Measurements from ENCODE around the gene RALGPS1.

Gene RALGPS1

GRCh38 chr9:127022913-127023660, 108.5 kb downstream of the RALGPS1 start:
- Histone ChIP-seq H3K9ac (ENCODE audit: low read depth, low read length) (no peak overlapping the region), H3K4me1 (ENCODE audit: insufficient read depth, low read length) (0 out of 2 replicates have a peak, but pooled peaks cover 3% of the 10 kb centered on the region), H3K36me3 (ENCODE audit: insufficient read depth, low read length) (no peaks in the 10 kb centered on the region), H3K9me3 (ENCODE audit: control insufficient read depth, insufficient read depth, low read length) (no peaks in the 10 kb centered on the region)

DNA sequence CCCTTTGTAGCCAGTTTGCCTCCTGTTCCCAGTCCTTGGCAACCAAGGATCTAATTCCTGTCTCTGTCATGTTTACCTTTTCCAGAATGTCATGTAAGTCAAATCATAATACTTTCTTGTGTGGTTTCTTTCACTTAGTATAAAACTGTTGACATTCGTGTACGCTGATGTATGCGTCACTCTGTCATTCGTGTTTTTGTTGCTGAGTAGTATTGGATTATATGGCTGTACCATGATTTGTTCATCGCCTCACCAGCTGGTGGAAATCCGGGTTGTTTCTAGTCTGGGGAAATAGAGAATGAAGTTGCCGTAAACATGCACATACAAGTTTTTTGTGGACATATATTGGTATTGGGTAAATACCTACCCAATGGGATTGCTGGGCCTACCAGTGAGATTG, 110.5 kb downstream of the RALGPS1 start:
- no peaks in the 10 kb centered on the region for H3K36me3 ChIP-seq (ENCODE audit: insufficient read depth, low read length)
- no peak overlapping the region for H3K9ac ChIP-seq (ENCODE audit: low read depth, low read length)

DNA sequence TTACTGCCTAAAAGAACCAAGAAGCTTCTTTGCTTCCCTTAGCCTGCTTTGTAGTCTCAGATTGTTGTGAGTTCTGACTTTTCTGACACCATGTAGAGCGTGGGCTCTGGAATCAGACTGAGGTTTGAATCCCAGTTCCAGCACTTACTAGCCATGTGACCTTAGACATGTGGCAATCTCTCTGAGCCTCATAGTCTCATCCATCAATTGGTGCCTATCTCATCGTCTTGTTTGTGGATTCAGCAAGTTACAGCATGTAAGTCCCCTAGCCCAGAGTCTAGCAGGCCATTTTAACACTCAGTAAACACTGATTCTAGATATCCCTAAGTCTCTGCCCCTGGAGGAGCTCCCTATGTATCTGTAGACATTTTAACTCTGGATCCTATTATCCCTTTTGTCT, 113.1 kb downstream of the RALGPS1 start:
- Histone ChIP-seq H3K36me3 (ENCODE audit: insufficient read depth, low read length) (no peaks in the 10 kb centered on the region), H3K9me3 (ENCODE audit: control insufficient read depth, insufficient read depth, low read length) (no peaks in the 10 kb centered on the region), H3K4me1 (ENCODE audit: insufficient read depth, low read length) (0 out of 2 replicates have a peak, but pooled peaks cover 3% of the 10 kb centered on the region)

More for the DNA sequence above, 110.5 kb downstream of the RALGPS1 start:
- Histone ChIP-seq H3K4me1 (ENCODE audit: insufficient read depth, low read length) (0 out of 2 replicates have a peak, but pooled peaks cover 3% of the 10 kb centered on the region), H3K9me3 (ENCODE audit: control insufficient read depth, insufficient read depth, low read length) (no peaks in the 10 kb centered on the region)

GRCh38 chr9:127029548-127029947, 115.0 kb downstream of the RALGPS1 start:
- Histone ChIP-seq H3K9me3 (ENCODE audit: control insufficient read depth, insufficient read depth, low read length) (no peaks in the 10 kb centered on the region), H3K36me3 (ENCODE audit: insufficient read depth, low read length) (no peaks in the 10 kb centered on the region), H3K4me1 (ENCODE audit: insufficient read depth, low read length) (0 out of 2 replicates have a peak, but pooled peaks cover 3% of the 10 kb centered on the region), H3K9ac (ENCODE audit: low read depth, low read length) (no peak overlapping the region)

More for the DNA sequence above, 113.1 kb downstream of the RALGPS1 start:
- no peak overlapping the region for H3K9ac ChIP-seq (ENCODE audit: low read depth, low read length)

DNA sequence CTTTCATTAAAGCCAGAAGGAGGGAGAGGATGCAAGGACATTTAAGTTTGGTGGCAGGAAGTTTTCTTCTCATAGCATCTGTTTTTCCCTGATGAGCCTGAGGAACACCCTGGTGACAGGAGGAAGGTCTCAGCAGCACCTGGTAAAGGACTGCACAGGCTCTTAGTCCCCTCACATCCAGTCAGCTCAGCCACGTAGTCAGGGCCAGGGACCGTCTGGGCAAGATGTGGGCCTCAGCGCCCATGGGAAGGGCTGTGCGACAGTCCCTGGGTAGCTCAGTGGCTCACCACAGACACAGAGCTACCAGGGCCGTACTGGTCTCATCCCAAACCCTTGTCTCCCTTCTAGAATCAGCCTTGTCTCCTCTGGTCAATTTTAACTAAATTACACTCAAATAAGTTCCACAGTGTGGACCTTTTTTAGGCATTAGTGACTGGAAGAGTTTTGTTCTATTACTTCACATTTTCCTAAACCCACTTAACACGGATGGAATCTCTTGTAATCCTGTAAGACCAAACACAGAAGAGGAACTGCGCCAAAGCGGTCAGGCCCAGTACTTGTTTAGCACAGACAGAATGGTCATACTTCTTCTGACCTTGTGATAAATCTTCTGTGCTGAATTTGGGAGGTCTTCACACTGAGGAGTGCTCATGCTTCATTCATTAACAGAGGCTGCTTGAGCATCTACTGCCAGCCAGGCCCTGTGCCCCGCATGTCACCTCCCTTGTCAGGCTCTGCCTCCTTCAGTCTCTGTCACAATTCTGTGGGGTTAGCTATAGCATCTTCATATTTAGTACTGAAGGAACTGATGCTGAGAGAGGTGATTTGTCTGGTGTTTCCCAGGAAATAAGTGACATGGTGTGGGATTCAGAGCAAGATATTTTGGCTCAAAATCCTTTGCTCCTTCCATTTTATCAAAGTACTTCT, 116.5 kb downstream of the RALGPS1 start:
- no peaks in the 10 kb centered on the region for H3K9me3 ChIP-seq (ENCODE audit: control insufficient read depth, insufficient read depth, low read length)
- 0 out of 2 replicates have a peak, but pooled peaks cover 3% of the 10 kb centered on the region for H3K4me1 ChIP-seq (ENCODE audit: insufficient read depth, low read length)
- no peaks in the 10 kb centered on the region for H3K36me3 ChIP-seq (ENCODE audit: insufficient read depth, low read length)
- H3K9ac ChIP-seq (ENCODE audit: low read depth, low read length): no peak overlapping the region

GRCh38 chr9:127032256-127032655, 117.7 kb downstream of the RALGPS1 start:
- Histone ChIP-seq H3K9me3 (ENCODE audit: control insufficient read depth, insufficient read depth, low read length) (no peaks in the 10 kb centered on the region), H3K4me1 (ENCODE audit: insufficient read depth, low read length) (0 out of 2 replicates have a peak, but pooled peaks cover 3% of the 10 kb centered on the region), H3K36me3 (ENCODE audit: insufficient read depth, low read length) (no peaks in the 10 kb centered on the region), H3K9ac (ENCODE audit: low read depth, low read length) (no peak overlapping the region)

GRCh38 chr9:127033061-127033460, 118.5 kb downstream of the RALGPS1 start:
- H3K9ac ChIP-seq (ENCODE audit: low read depth, low read length): no peak overlapping the region
- no peaks in the 10 kb centered on the region for H3K36me3 ChIP-seq (ENCODE audit: insufficient read depth, low read length)
- no peaks in the 10 kb centered on the region for H3K9me3 ChIP-seq (ENCODE audit: control insufficient read depth, insufficient read depth, low read length)
- no peaks in the 10 kb centered on the region for H3K4me1 ChIP-seq (ENCODE audit: insufficient read depth, low read length)

DNA sequence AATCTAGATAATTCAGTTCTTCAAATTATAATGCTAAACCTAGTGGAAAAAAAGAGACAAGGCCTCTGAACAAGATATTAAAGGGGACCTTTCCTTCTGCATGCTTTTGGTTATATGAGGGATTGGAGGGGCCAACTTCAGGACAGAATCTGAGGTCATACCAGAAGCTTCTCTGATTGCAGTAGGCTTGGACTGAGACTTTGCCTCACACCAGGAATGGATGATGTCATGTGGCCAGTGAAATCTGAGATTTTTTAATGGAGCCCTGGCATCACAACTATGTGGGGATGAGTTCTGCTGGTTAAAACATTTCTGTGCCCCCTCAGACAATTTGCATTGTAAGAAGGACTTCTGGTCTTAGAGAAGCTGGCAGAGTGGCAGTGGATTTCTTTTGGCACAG, 119.2 kb downstream of the RALGPS1 start:
- Histone ChIP-seq H3K9me3 (ENCODE audit: control insufficient read depth, insufficient read depth, low read length) (no peaks in the 10 kb centered on the region), H3K4me1 (ENCODE audit: insufficient read depth, low read length) (no peaks in the 10 kb centered on the region), H3K9ac (ENCODE audit: low read depth, low read length) (no peak overlapping the region), H3K36me3 (ENCODE audit: insufficient read depth, low read length) (no peaks in the 10 kb centered on the region)

DNA sequence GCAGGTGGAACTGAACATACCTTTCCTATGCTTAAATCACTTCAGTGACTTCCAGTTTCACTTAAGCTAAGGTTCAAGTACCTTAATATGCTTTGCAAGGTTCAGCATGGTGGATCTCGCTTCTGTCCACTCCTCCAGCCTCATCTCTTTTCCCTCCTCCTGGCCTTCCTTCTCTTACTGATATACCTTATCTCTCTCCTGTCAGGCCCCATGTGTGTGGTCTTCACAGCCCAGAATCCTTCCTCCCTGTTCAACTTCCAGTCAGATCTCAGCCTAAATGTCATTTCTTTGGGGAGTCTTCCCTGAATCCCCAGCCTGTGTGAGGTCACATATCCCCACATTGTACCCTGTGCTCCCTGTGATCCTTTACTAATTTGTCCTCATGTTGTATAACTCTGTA, 120.1 kb downstream of the RALGPS1 start:
- no peaks in the 10 kb centered on the region for H3K4me1 ChIP-seq (ENCODE audit: insufficient read depth, low read length)
- H3K9me3 ChIP-seq (ENCODE audit: control insufficient read depth, insufficient read depth, low read length): no peaks in the 10 kb centered on the region
- no peaks in the 10 kb centered on the region for H3K36me3 ChIP-seq (ENCODE audit: insufficient read depth, low read length)
- H3K9ac ChIP-seq (ENCODE audit: low read depth, low read length): no peak overlapping the region

- Histone ChIP-seq H3K4me1 (ENCODE audit: insufficient read depth, low read length) (no peaks in the 10 kb centered on the region), H3K9ac (ENCODE audit: low read depth, low read length) (no peak overlapping the region), H3K36me3 (ENCODE audit: insufficient read depth, low read length) (no peaks in the 10 kb centered on the region), H3K9me3 (ENCODE audit: control insufficient read depth, insufficient read depth, low read length) (no peaks in the 10 kb centered on the region)
Observed at GRCh38 chr9:127035423-127035822, 120.8 kb downstream of the RALGPS1 start.

- no peaks in the 10 kb centered on the region for H3K36me3 ChIP-seq (ENCODE audit: insufficient read depth, low read length)
- H3K9ac ChIP-seq (ENCODE audit: low read depth, low read length): no peak overlapping the region
Observed at GRCh38 chr9:127035948-127036347, 121.4 kb downstream of the RALGPS1 start.

DNA sequence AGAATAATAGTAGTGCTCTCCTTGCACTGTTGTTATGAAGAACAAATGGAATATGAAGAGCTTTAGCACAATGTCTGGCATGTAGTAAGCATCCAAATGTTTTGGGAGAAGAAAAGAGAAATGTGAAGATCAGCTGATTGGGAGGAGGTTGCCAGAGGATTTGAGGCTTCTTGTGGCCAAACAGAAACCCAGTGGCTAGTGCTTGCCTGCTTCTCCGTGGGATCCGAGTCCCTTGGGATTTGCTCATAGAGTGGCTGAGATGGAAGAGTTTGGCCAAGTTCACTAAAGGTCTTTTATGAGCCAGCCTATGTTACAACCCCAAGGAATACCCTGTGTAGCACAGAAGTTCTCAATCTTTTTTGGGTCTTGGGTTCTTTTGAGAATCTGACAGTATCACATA, 121.9 kb downstream of the RALGPS1 start:
- no peaks in the 10 kb centered on the region for H3K36me3 ChIP-seq (ENCODE audit: insufficient read depth, low read length)
- no peak overlapping the region for H3K9ac ChIP-seq (ENCODE audit: low read depth, low read length)
- H3K9me3 ChIP-seq (ENCODE audit: control insufficient read depth, insufficient read depth, low read length): no peaks in the 10 kb centered on the region

More at GRCh38 chr9:127035948-127036347, 121.4 kb downstream of the RALGPS1 start:
- H3K9me3 ChIP-seq (ENCODE audit: control insufficient read depth, insufficient read depth, low read length): no peaks in the 10 kb centered on the region
- H3K4me1 ChIP-seq (ENCODE audit: insufficient read depth, low read length): no peaks in the 10 kb centered on the region

DNA sequence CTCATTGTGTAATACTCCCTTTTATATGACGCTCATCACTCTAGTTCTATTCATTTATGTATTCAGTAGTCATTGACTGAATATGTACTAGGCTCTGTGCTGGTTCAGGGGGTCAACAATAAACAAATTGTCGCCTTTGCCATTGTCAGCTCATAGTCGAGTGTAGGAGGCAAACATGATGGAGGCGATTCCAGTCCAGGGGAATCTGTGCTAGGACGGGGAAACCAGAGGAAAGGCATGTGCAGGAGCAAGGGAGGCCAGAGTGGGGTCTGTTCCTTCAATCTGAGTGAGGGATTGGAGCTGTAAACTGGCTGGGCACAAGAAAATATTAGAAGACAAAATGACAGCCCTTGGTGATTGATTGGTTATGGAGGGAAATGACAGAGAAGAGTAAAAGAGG, 123.9 kb downstream of the RALGPS1 start:
- Histone ChIP-seq H3K4me1 (ENCODE audit: insufficient read depth, low read length) (no peaks in the 10 kb centered on the region), H3K36me3 (ENCODE audit: insufficient read depth, low read length) (no peaks in the 10 kb centered on the region), H3K9ac (ENCODE audit: low read depth, low read length) (no peak overlapping the region), H3K9me3 (ENCODE audit: control insufficient read depth, insufficient read depth, low read length) (no peaks in the 10 kb centered on the region)

More for the DNA sequence above, 121.9 kb downstream of the RALGPS1 start:
- no peaks in the 10 kb centered on the region for H3K4me1 ChIP-seq (ENCODE audit: insufficient read depth, low read length)

GRCh38 chr9:127039492-127039891, 124.9 kb downstream of the RALGPS1 start:
- Histone ChIP-seq H3K9me3 (ENCODE audit: control insufficient read depth, insufficient read depth, low read length) (no peaks in the 10 kb centered on the region), H3K36me3 (ENCODE audit: insufficient read depth, low read length) (no peaks in the 10 kb centered on the region)

More at GRCh38 chr9:127039492-127039891, 124.9 kb downstream of the RALGPS1 start:
- Histone ChIP-seq H3K4me1 (ENCODE audit: insufficient read depth, low read length) (no peaks in the 10 kb centered on the region), H3K9ac (ENCODE audit: low read depth, low read length) (no peak overlapping the region)
